Lower leg skin (tissue), 4 donors: ENCODE results near the gene KIF26B. TPM values are rescaled to one million over a fixed set of nuclear protein-coding genes. Genes with fewer than 3 reads are reported as not detected.

ENCODE experiments used
- DNase-seq, 2 donors: peaks; one replicate each; pipeline ENCODE4 v3.0.0-alpha.2; 2019; ENCODE audit warnings: low spot score in 2 of 2
- H3K4me3 ChIP-seq: fragments of 200-600 bp; sonication (generic); 2 replicates; pipeline ENCODE4 v1.5.1; 2017; ENCODE audit warnings: mild to moderate bottlenecking, low read depth; ENCODE audit not compliant: poor library complexity, severe bottlenecking
- POLR2A ChIP-seq, 2 donors: fragments of 450-650 bp; IDR thresholded peaks; one replicate each; pipeline ENCODE4 v1.6.1; 2016 to 2017; ENCODE audit warnings: antibody characterized with exemption in 2 of 2, mild to moderate bottlenecking in 1 of 2, moderate library complexity in 1 of 2
- WGBS, 2 donors: methylation state at CpG; one replicate each; pipeline ENCODE4 v1.1.5; 2018; 5-methylcytosine and 5-hydroxymethylcytosine counted together
- intact Hi-C: fragments of 100-400 bp; cut with DNase I; formaldehyde crosslinking; loops from one replicate; pipeline ENCODE4 v1.15.0; 2023; ENCODE audit warnings: low total_unique reads
- total RNA-seq, 4 donors: library from RNA; depleted of rRNA; stranded (reverse); fragments of >200 nt; gene quantifications; one replicate each; pipeline ENCODE4 v1.1.0, GENCODE V29; 2016
- TF ChIP-seq, protein P1 (sequence below), 3 donors: fragments of 450-650 bp; IDR thresholded peaks; one replicate each; pipeline ENCODE4 v1.5.1; 2016; ENCODE audit warnings: antibody characterized with exemption in 3 of 3, mild to moderate bottlenecking in 3 of 3, moderate library complexity in 2 of 3

Gene KIF26B
- total RNA-seq, 4 donors from 2014 or later: 3.9 to 6.6 (median 5.7) TPM

DNA sequence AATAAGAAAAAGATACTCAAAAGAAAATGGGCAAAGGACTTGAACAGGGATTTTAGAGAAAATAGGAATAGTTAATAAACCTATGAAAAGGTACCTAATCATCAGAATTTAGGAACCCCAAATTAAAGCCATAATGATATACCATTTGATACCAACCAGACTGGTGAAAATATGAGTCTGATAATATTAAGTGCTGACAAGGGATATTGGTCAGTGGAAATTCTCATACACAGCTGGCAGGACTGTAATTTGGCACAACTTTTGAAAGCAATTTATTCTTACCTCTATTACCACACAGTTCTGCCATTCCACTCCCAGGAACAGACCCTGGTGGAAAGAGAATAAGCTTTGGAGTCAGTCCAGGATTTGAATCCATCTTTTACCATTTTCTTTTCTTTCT is 111.3 kb downstream of the KIF26B start:
- DNase-seq: no peak
- intact Hi-C loops: no loop called here
- no peak for TF ChIP-seq POLR2A (IDR thresholded peaks at IDR 0.05)
- TF ChIP-seq, protein P1, sequence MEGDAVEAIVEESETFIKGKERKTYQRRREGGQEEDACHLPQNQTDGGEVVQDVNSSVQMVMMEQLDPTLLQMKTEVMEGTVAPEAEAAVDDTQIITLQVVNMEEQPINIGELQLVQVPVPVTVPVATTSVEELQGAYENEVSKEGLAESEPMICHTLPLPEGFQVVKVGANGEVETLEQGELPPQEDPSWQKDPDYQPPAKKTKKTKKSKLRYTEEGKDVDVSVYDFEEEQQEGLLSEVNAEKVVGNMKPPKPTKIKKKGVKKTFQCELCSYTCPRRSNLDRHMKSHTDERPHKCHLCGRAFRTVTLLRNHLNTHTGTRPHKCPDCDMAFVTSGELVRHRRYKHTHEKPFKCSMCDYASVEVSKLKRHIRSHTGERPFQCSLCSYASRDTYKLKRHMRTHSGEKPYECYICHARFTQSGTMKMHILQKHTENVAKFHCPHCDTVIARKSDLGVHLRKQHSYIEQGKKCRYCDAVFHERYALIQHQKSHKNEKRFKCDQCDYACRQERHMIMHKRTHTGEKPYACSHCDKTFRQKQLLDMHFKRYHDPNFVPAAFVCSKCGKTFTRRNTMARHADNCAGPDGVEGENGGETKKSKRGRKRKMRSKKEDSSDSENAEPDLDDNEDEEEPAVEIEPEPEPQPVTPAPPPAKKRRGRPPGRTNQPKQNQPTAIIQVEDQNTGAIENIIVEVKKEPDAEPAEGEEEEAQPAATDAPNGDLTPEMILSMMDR (IDR thresholded peaks at IDR 0.05): no peak
- no peak overlapping the region for H3K4me3 ChIP-seq

DNA sequence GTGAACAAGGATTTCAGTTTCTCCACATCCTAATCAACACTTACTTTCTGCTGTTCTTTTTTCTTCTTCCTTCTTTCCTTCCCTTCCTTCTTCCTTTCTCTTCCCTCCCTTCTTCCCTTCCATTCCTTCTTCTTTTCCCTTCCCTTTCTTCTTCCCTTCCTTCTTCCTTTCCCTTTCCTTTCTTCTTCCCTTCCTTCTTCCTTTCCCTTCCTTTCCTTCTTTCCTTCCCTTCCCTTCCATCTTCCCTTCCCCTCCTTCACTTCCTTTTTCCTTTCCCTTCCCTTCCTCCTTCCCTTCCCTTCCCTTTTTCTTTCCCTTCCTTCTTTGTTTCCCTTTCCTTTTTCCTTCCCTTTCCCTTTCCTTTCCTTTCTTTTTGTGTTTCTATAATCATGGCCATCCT is 115.3 kb downstream of the KIF26B start:
- H3K4me3 ChIP-seq: no peak overlapping the region
- no peak for DNase-seq
- intact Hi-C loops: no loop called here
- TF ChIP-seq, protein P1 (IDR thresholded peaks at IDR 0.05): no peak
- no peak for TF ChIP-seq POLR2A (IDR thresholded peaks at IDR 0.05)

DNA sequence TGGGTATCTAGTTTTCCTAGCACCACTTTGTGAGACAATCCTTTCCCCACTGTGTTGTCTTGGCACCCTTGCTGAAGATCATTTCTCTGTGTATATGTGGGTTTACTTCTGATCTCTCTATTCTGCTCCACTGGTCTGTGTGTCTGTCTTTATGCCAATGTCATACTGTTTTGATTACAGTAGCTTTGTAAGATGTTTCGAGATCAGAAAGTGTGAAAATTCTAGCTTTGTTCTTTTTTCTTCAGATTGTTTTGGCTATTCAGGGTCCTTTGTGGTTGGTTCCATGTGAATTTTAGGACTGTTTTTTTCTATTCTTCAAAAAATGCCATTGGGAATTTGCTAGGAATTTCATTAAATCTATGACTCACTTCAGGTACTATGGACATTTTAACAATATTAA is 116.2 kb downstream of the KIF26B start:
- 97 to 100% methylated on average over 1 of the region's 1 CpG for WGBS, 2 donors
- no peak for DNase-seq
- no peak overlapping the region for H3K4me3 ChIP-seq
- intact Hi-C loops: no loop called here
- TF ChIP-seq, protein P1 (IDR thresholded peaks at IDR 0.05): no peak
- no peak for TF ChIP-seq POLR2A (IDR thresholded peaks at IDR 0.05)

- no peak overlapping the region for H3K4me3 ChIP-seq
- no peak for DNase-seq
- 63 to 69% methylated on average over 4 of the region's 4 CpGs for WGBS, 2 donors
- TF ChIP-seq, protein P1 (IDR thresholded peaks at IDR 0.05): no peak
- no peak for TF ChIP-seq POLR2A (IDR thresholded peaks at IDR 0.05)
- intact Hi-C loops: no loop called here
Measured at GRCh38 chr1:245272676-245273075, 117.9 kb downstream of the KIF26B start.

GRCh38 chr1:245276445-245276844 is 121.7 kb downstream of the KIF26B start:
- H3K4me3 ChIP-seq: no peak overlapping the region
- peak in 1 of 2 donors; percentile 0 for DNase-seq
- intact Hi-C loops: no loop called here
- 71 to 82% methylated on average over 5 of the region's 5 CpGs for WGBS, 2 donors
- TF ChIP-seq, protein P1 (IDR thresholded peaks at IDR 0.05): no peak
- no peak for TF ChIP-seq POLR2A (IDR thresholded peaks at IDR 0.05)

DNA sequence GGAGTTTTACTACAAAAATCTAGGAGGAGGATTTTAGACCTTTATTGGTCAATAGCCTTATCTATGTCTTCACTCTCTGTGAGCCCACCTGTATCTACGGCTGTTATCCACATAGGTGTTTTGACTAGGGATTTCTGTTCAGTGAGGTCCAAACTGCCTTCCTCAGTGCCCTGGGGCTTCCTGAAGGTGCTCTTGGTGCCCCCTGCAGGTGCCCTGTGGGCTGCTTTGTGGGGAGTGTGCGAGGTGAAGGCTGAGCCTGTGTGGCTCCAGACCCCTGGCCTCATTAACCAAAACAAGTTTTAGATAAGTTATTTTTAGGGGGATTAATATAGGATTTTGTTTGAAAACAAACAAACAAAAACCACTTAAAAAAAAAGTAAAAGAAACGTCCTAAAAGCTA is 122.5 kb downstream of the KIF26B start:
- DNase-seq: no peak
- WGBS, 2 donors: 87 to 88% methylated on average over 3 of the region's 3 CpGs
- intact Hi-C loops: no loop called here
- no peak overlapping the region for H3K4me3 ChIP-seq
- TF ChIP-seq, protein P1 (IDR thresholded peaks at IDR 0.05): no peak
- no peak for TF ChIP-seq POLR2A (IDR thresholded peaks at IDR 0.05)
